Psoas muscle (tissue), 8 donors: ENCODE measurements around the gene CAVIN2. TPM values are rescaled to one million over a fixed set of nuclear protein-coding genes. Genes with fewer than 3 reads are reported as not detected.

ENCODE experiments used
- ATAC-seq, 4 donors: fragments of 200-7000 bp; cut with Tn5 transposase; one replicate each; pipeline ENCODE4 v1.9.1; 2020; ENCODE audit warnings: moderate library complexity in 3 of 4, mild to moderate bottlenecking in 2 of 4
- DNase-seq, 2 donors: peaks; one replicate each; pipeline ENCODE4 v3.0.0-alpha.2; 2020
- H3K27ac ChIP-seq: fragments of 200-600 bp; one replicate; pipeline ENCODE4 v1.8.0; 2022
- H3K27me3 ChIP-seq, 3 donors: fragments of 200-600 bp in 1 of 3; one replicate each; pipeline versions ENCODE4 v1.6.1 to v1.8.0; 2013 to 2022; ENCODE audit warnings: low read length in 2 of 3, mild to moderate bottlenecking in 2 of 3, moderate library complexity in 1 of 3; ENCODE audit not compliant: insufficient read depth in 3 of 3
- H3K36me3 ChIP-seq, 2 donors: fragments of 200-600 bp in 1 of 2; one replicate each; pipeline versions ENCODE4 v1.6.1 to v1.8.0; 2013 to 2022; ENCODE audit warnings: low read depth in 1 of 2, mild to moderate bottlenecking in 1 of 2, moderate library complexity in 1 of 2; ENCODE audit not compliant: insufficient read depth in 1 of 2
- H3K4me1 ChIP-seq: fragments of 200-600 bp; one replicate; pipeline ENCODE4 v1.8.0; 2022
- H3K4me3 ChIP-seq: fragments of 200-600 bp; one replicate; pipeline ENCODE4 v1.8.0; 2022; ENCODE audit warnings: mild to moderate bottlenecking
- H3K9me3 ChIP-seq: fragments of 200-600 bp; one replicate; pipeline ENCODE4 v1.8.0; 2022
- CTCF ChIP-seq: fragments of 200-600 bp; IDR thresholded peaks from one replicate; pipeline ENCODE4 v1.8.0; 2022; ENCODE audit warnings: antibody characterized with exemption
- WGBS, 3 donors: extraction: QIAGEN DNeasy Blood & Tissue Kit; methylation state at CpG; one replicate each; pipeline versions ENCODE4 v1.1.6 to v1.1.7; 2013; 5-methylcytosine and 5-hydroxymethylcytosine counted together
- intact Hi-C, 2 donors: fragments of 100-400 bp; cut with DNase I; formaldehyde crosslinking; loops; one replicate each; pipeline versions ENCODE4 v1.11.0 to v1.14.2; 2022
- polyA plus RNA-seq, 3 donors: library from polyadenylated mRNA; stranded (reverse); fragments of 200-250 nt; gene quantifications; one replicate each; pipeline ENCODE4 v1.2.3, GENCODE V29; 2013
- total RNA-seq, 4 donors: library from RNA; stranded (reverse); fragmentation: NEBNext Ultra II Directional in 2 of 4; extraction: Animal tissue kit (Norgen Biotek cat#: 25700) in 2 of 4; gene quantifications; one replicate each; pipeline versions ENCODE4 v1.2.1 to v1.2.4, GENCODE V29; 2021 to 2023
- donor health status: healthy with polysubstance abuse.
- donor health status: DM: no; HTN: no; CAD: no; lungs with moderate emphysema.
- donor health status: Bipolar disorder and iron deficiency.
- donor health status: healthy.
- donor health status: DM: yes; HTN: yes; CAD: no.
- donor health status: DM: no; HTN: no; CAD: no.
- donor health status: DM: no; HTN: no; CAD: no.
- donor health status: DM: yes; HTN: yes; CAD: no.

Gene CAVIN2
- total and polyA plus RNA-seq, 7 donors, result 15.9 to 38.7 (median 25.5) TPM

GRCh38 chr2:191866675-191867506 lies 20.0 kb upstream of the CAVIN2 start:
- WGBS, 3 donors, result 19 to 34% (median 26%) methylated on average over 7 of the region's 7 CpGs
- no peaks in the 10 kb centered on the region for H3K4me1 ChIP-seq
- H3K4me3 ChIP-seq, result no peak overlapping the region
- no peak for TF ChIP-seq CTCF
- no peaks in the 10 kb centered on the region for H3K9me3 ChIP-seq
- DNase-seq, result no peak
- peak overlapping the region; percentile 64 for H3K27ac ChIP-seq
- H3K36me3 ChIP-seq, result no peaks in the 10 kb centered on the region
- peak; percentile 61 to 82 (median 78) for ATAC-seq
- intact Hi-C loops, result no loop called here
- H3K27me3 ChIP-seq, result no peaks in the 10 kb centered on the region

- no peaks in the 10 kb centered on the region for H3K9me3 ChIP-seq
- H3K4me3 ChIP-seq, result no peak overlapping the region
- TF ChIP-seq CTCF, result no peak
- intact Hi-C loops, result no loop called here
- no peaks in the 10 kb centered on the region for H3K4me1 ChIP-seq
- WGBS, 3 donors, result 62 to 78% (median 62%) methylated on average over 5 of the region's 5 CpGs
- no peaks in the 10 kb centered on the region for H3K27me3 ChIP-seq
- DNase-seq (no peak), ATAC-seq (no peak)
- no peaks in the 10 kb centered on the region for H3K36me3 ChIP-seq
- H3K27ac ChIP-seq, result peak overlapping the region; percentile 64
Observed at GRCh38 chr2:191866195-191866594, 19.3 kb upstream of the CAVIN2 start.

GRCh38 chr2:191864628-191865374 lies 17.9 kb upstream of the CAVIN2 start:
- H3K4me3 ChIP-seq, result no peak overlapping the region
- no peaks in the 10 kb centered on the region for H3K9me3 ChIP-seq
- H3K27ac ChIP-seq, result no peak overlapping the region
- no peaks in the 10 kb centered on the region for H3K36me3 ChIP-seq
- no peaks in the 10 kb centered on the region for H3K27me3 ChIP-seq
- no peaks in the 10 kb centered on the region for H3K4me1 ChIP-seq
- no peak for TF ChIP-seq CTCF
- no peak for DNase-seq
- 66 to 71% (median 67%) methylated on average over 7 of the region's 7 CpGs for WGBS, 3 donors
- intact Hi-C loops, result no loop called here
- ATAC-seq, result no peak

- no peak for ATAC-seq
- DNase-seq, result no peak
- no peak overlapping the region for H3K27ac ChIP-seq
Observed at GRCh38 chr2:191863988-191864387, 17.1 kb upstream of the CAVIN2 start.

More at GRCh38 chr2:191863988-191864387, 17.1 kb upstream of the CAVIN2 start:
- intact Hi-C loops, result no loop called here
- Histone ChIP-seq H3K27me3 (no peaks in the 10 kb centered on the region), H3K4me1 (no peaks in the 10 kb centered on the region), H3K9me3 (no peaks in the 10 kb centered on the region), H3K36me3 (no peaks in the 10 kb centered on the region), H3K4me3 (no peak overlapping the region)
- no peak for TF ChIP-seq CTCF
- 67 to 81% (median 75%) methylated on average over 2 of the region's 2 CpGs for WGBS, 3 donors
